HG02642 (cell line): ENCODE data around the gene AIFM1.
"Not testable (repeated sequence)": the region's sequence is repeated elsewhere in the genome, so short reads cannot be mapped to it uniquely, and the experiment has no call there.

Source experiments
- ATAC-seq: cut with Tn5 transposase; IDR thresholded peaks from one replicate; pipeline ENCODE4 v1.9.1; 2021; ENCODE audit warnings: mild to moderate bottlenecking; ENCODE audit not compliant: unreplicated experiment, poor library complexity

The AIFM1 gene

GRCh38 chrX:130120746-130121504 is 44.7 kb downstream of the AIFM1 start:
- ATAC-seq, result peak; percentile 84

- ATAC-seq, result peak; percentile 37
Observed at GRCh38 chrX:130120321-130120731, 45.3 kb downstream of the AIFM1 start.

GRCh38 chrX:130119312-130119898 is 46.2 kb downstream of the AIFM1 start:
- no peak for ATAC-seq

GRCh38 chrX:130118441-130119311 is 47.0 kb downstream of the AIFM1 start:
- no peak for ATAC-seq

GRCh38 chrX:130117166-130117565 is 48.5 kb downstream of the AIFM1 start:
- no peak for ATAC-seq

GRCh38 chrX:130115119-130115885 is 50.3 kb downstream of the AIFM1 start:
- ATAC-seq, result not testable (repeated sequence)

GRCh38 chrX:130114141-130114588 is 51.5 kb downstream of the AIFM1 start:
- no peak for ATAC-seq

- peak; percentile 4 for ATAC-seq
Observed at GRCh38 chrX:130111220-130112154, 54.2 kb downstream of the AIFM1 start.

GRCh38 chrX:130110379-130111219 is 55.0 kb downstream of the AIFM1 start, which contains the start of gene ELF4:
Gene ELF4, minus strand, starts transcription at chrX:130110497. Its CDS starts 29,167 bp downstream, at chrX:130081330.
- ATAC-seq, result peak; percentile 52

- no peak for ATAC-seq
Observed at GRCh38 chrX:130109429-130110378, 55.9 kb downstream of the AIFM1 start.

- peak; percentile 63 for ATAC-seq
Observed at GRCh38 chrX:130108647-130109428, 56.8 kb downstream of the AIFM1 start.

- no peak for ATAC-seq
Observed at GRCh38 chrX:130106071-130106470, 59.6 kb downstream of the AIFM1 start.

- no peak for ATAC-seq
Observed at GRCh38 chrX:130105244-130105643, 60.4 kb downstream of the AIFM1 start.

GRCh38 chrX:130103605-130104004 is 62.0 kb downstream of the AIFM1 start:
- no peak for ATAC-seq

- ATAC-seq, result no peak
Observed at GRCh38 chrX:130100180-130100579, 65.5 kb downstream of the AIFM1 start.

GRCh38 chrX:130098210-130098552 is 67.5 kb downstream of the AIFM1 start:
- ATAC-seq, result no peak
